ENCODE data around the gene PCK2. TPM values are rescaled to one million over a fixed set of nuclear protein-coding genes. Genes with fewer than 3 reads are reported as not detected.
A peak's percentile ranks its signal among the peaks of the same experiment; 100 is the strongest.

Gene PCK2
- total and polyA plus RNA-seq, 2 of the 13 experiments (the other 11 are each of a cell fraction or from before 2014, with no cell fraction given), result 129 to 272 TPM

DNA sequence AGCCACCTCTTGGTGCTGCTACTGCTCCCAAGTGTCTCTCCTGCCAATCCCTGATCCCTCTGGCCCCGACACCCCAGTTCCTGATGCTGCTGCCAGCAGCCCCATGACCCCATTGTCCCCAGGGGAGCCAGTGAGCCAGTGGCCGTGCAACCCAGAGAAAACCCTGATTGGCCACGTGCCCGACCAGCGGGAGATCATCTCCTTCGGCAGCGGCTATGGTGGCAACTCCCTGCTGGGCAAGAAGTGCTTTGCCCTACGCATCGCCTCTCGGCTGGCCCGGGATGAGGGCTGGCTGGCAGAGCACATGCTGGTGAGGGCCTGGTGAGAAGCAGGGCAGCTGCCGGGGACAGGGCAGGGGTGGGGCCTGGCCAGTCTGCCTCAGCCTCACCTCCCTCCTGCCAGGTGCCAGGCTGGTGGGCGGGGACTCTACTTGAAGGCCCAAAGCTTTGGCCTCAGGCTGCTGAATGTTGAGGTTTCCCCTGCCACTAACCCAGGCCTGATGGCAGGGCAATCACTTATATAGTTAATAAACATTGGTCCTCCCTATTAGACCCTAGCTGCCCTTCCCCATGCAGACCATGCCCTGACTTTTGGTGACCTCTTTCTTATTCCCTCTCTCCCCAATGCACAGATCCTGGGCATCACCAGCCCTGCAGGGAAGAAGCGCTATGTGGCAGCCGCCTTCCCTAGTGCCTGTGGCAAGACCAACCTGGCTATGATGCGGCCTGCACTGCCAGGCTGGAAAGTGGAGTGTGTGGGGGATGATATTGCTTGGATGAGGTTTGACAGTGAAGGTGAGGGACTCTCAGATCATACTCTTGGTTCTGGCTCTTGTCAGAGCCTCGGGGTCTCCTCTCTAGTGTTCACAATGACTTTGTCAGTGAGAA lies 5.1 kb downstream of the PCK2 start (continued):
- TF ChIP-seq SP5 (CRISPR knock-in tag; IDR thresholded peaks at IDR 0.05; ENCODE audit: borderline replicate concordance, low read depth) (no peak), POLR2AphosphoS5 (IDR thresholded peaks at IDR 0.05; ENCODE audit: low read depth, low read length) (peak; percentile 44), ELF3 (CRISPR knock-in tag; IDR thresholded peaks at IDR 0.05) (no peak), MTA1 (CRISPR knock-in tag; IDR thresholded peaks at IDR 0.05; ENCODE audit: borderline replicate concordance) (no peak), KAT2B (IDR thresholded peaks at IDR 0.05; ENCODE audit: borderline replicate concordance, low read depth, low read length) (no peak), ZNF33A (CRISPR knock-in tag; IDR thresholded peaks at IDR 0.05; ENCODE audit: borderline replicate concordance) (no peak)
- TF ChIP-seq, protein P1, sequence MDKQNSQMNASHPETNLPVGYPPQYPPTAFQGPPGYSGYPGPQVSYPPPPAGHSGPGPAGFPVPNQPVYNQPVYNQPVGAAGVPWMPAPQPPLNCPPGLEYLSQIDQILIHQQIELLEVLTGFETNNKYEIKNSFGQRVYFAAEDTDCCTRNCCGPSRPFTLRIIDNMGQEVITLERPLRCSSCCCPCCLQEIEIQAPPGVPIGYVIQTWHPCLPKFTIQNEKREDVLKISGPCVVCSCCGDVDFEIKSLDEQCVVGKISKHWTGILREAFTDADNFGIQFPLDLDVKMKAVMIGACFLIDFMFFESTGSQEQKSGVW (CRISPR knock-in tag; IDR thresholded peaks at IDR 0.05; ENCODE audit: borderline replicate concordance), result no peak
- TF ChIP-seq, protein P2, sequence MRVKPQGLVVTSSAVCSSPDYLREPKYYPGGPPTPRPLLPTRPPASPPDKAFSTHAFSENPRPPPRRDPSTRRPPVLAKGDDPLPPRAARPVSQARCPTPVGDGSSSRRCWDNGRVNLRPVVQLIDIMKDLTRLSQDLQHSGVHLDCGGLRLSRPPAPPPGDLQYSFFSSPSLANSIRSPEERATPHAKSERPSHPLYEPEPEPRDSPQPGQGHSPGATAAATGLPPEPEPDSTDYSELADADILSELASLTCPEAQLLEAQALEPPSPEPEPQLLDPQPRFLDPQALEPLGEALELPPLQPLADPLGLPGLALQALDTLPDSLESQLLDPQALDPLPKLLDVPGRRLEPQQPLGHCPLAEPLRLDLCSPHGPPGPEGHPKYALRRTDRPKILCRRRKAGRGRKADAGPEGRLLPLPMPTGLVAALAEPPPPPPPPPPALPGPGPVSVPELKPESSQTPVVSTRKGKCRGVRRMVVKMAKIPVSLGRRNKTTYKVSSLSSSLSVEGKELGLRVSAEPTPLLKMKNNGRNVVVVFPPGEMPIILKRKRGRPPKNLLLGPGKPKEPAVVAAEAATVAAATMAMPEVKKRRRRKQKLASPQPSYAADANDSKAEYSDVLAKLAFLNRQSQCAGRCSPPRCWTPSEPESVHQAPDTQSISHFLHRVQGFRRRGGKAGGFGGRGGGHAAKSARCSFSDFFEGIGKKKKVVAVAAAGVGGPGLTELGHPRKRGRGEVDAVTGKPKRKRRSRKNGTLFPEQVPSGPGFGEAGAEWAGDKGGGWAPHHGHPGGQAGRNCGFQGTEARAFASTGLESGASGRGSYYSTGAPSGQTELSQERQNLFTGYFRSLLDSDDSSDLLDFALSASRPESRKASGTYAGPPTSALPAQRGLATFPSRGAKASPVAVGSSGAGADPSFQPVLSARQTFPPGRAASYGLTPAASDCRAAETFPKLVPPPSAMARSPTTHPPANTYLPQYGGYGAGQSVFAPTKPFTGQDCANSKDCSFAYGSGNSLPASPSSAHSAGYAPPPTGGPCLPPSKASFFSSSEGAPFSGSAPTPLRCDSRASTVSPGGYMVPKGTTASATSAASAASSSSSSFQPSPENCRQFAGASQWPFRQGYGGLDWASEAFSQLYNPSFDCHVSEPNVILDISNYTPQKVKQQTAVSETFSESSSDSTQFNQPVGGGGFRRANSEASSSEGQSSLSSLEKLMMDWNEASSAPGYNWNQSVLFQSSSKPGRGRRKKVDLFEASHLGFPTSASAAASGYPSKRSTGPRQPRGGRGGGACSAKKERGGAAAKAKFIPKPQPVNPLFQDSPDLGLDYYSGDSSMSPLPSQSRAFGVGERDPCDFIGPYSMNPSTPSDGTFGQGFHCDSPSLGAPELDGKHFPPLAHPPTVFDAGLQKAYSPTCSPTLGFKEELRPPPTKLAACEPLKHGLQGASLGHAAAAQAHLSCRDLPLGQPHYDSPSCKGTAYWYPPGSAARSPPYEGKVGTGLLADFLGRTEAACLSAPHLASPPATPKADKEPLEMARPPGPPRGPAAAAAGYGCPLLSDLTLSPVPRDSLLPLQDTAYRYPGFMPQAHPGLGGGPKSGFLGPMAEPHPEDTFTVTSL (CRISPR knock-in tag; IDR thresholded peaks at IDR 0.05; ENCODE audit: borderline replicate concordance), result no peak
- TF ChIP-seq, protein P3, sequence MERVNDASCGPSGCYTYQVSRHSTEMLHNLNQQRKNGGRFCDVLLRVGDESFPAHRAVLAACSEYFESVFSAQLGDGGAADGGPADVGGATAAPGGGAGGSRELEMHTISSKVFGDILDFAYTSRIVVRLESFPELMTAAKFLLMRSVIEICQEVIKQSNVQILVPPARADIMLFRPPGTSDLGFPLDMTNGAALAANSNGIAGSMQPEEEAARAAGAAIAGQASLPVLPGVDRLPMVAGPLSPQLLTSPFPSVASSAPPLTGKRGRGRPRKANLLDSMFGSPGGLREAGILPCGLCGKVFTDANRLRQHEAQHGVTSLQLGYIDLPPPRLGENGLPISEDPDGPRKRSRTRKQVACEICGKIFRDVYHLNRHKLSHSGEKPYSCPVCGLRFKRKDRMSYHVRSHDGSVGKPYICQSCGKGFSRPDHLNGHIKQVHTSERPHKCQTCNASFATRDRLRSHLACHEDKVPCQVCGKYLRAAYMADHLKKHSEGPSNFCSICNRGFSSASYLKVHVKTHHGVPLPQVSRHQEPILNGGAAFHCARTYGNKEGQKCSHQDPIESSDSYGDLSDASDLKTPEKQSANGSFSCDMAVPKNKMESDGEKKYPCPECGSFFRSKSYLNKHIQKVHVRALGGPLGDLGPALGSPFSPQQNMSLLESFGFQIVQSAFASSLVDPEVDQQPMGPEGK (CRISPR knock-in tag; IDR thresholded peaks at IDR 0.05), result no peak
- TF ChIP-seq, protein P4, sequence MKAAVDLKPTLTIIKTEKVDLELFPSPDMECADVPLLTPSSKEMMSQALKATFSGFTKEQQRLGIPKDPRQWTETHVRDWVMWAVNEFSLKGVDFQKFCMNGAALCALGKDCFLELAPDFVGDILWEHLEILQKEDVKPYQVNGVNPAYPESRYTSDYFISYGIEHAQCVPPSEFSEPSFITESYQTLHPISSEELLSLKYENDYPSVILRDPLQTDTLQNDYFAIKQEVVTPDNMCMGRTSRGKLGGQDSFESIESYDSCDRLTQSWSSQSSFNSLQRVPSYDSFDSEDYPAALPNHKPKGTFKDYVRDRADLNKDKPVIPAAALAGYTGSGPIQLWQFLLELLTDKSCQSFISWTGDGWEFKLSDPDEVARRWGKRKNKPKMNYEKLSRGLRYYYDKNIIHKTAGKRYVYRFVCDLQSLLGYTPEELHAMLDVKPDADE (CRISPR knock-in tag; IDR thresholded peaks at IDR 0.05), result no peak
- TF ChIP-seq, protein P5, sequence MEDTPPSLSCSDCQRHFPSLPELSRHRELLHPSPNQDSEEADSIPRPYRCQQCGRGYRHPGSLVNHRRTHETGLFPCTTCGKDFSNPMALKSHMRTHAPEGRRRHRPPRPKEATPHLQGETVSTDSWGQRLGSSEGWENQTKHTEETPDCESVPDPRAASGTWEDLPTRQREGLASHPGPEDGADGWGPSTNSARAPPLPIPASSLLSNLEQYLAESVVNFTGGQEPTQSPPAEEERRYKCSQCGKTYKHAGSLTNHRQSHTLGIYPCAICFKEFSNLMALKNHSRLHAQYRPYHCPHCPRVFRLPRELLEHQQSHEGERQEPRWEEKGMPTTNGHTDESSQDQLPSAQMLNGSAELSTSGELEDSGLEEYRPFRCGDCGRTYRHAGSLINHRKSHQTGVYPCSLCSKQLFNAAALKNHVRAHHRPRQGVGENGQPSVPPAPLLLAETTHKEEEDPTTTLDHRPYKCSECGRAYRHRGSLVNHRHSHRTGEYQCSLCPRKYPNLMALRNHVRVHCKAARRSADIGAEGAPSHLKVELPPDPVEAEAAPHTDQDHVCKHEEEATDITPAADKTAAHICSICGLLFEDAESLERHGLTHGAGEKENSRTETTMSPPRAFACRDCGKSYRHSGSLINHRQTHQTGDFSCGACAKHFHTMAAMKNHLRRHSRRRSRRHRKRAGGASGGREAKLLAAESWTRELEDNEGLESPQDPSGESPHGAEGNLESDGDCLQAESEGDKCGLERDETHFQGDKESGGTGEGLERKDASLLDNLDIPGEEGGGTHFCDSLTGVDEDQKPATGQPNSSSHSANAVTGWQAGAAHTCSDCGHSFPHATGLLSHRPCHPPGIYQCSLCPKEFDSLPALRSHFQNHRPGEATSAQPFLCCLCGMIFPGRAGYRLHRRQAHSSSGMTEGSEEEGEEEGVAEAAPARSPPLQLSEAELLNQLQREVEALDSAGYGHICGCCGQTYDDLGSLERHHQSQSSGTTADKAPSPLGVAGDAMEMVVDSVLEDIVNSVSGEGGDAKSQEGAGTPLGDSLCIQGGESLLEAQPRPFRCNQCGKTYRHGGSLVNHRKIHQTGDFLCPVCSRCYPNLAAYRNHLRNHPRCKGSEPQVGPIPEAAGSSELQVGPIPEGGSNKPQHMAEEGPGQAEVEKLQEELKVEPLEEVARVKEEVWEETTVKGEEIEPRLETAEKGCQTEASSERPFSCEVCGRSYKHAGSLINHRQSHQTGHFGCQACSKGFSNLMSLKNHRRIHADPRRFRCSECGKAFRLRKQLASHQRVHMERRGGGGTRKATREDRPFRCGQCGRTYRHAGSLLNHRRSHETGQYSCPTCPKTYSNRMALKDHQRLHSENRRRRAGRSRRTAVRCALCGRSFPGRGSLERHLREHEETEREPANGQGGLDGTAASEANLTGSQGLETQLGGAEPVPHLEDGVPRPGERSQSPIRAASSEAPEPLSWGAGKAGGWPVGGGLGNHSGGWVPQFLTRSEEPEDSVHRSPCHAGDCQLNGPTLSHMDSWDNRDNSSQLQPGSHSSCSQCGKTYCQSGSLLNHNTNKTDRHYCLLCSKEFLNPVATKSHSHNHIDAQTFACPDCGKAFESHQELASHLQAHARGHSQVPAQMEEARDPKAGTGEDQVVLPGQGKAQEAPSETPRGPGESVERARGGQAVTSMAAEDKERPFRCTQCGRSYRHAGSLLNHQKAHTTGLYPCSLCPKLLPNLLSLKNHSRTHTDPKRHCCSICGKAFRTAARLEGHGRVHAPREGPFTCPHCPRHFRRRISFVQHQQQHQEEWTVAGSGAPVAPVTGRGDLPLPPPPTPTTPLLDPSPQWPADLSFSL (CRISPR knock-in tag; IDR thresholded peaks at IDR 0.05), result no peak
